Breast epithelium (tissue), 4 donors: Measurements from ENCODE around the gene OR2T4. TPM values are rescaled to one million over a fixed set of nuclear protein-coding genes. Genes with fewer than 3 reads are reported as not detected.

Source experiments
- DNase-seq, 2 donors: peaks; one replicate each; pipeline ENCODE4 v3.0.0-alpha.2; 2019; ENCODE audit warnings: low spot score in 2 of 2
- H3K27ac ChIP-seq, 2 donors: fragments of 200-600 bp; sonication (generic) in 1 of 2; one replicate each; pipeline ENCODE4 v1.5.1; 2016 to 2019; ENCODE audit warnings: mild to moderate bottlenecking in 1 of 2
- H3K27me3 ChIP-seq, 2 donors: fragments of 200-600 bp; sonication (generic) in 1 of 2; one replicate each; pipeline versions ENCODE4 v1.5.1 to v1.6.0; 2017 to 2019; ENCODE audit warnings: control low read depth in 1 of 2, mild to moderate bottlenecking in 1 of 2
- H3K36me3 ChIP-seq: fragments of 200-600 bp; one replicate; pipeline ENCODE4 v1.5.1; 2019
- H3K4me1 ChIP-seq, 2 donors: fragments of 200-600 bp; sonication (generic); one replicate each; pipeline ENCODE4 v1.5.1; 2016 to 2019; ENCODE audit warnings: control low read depth in 1 of 2
- H3K4me3 ChIP-seq, 3 donors: fragments of 200-600 bp; sonication (generic); 1 replicate in 2 of 3; 2 replicates in 1 of 3; pipeline ENCODE4 v1.5.1; 2016 to 2019; ENCODE audit warnings: mild to moderate bottlenecking in 3 of 3, moderate library complexity in 2 of 3
- H3K9me3 ChIP-seq, 2 donors: fragments of 200-600 bp; sonication (generic) in 1 of 2; one replicate each; pipeline ENCODE4 v1.5.1; 2016 to 2019; ENCODE audit warnings: control low read depth in 1 of 2
- POLR2A ChIP-seq: fragments of 450-650 bp; IDR thresholded peaks from one replicate; pipeline ENCODE4 v1.6.1; 2016; ENCODE audit warnings: antibody characterized with exemption, mild to moderate bottlenecking, moderate library complexity
- POLR2AphosphoS5 ChIP-seq, 3 donors: sonication (generic); formaldehyde crosslinking; IDR thresholded peaks; one replicate each; pipeline ENCODE4 v1.6.1; 2017; ENCODE audit warnings: antibody characterized with exemption in 3 of 3
- intact Hi-C: fragments of 100-400 bp; cut with DNase I; formaldehyde crosslinking; loops from one replicate; pipeline ENCODE4 v1.15.1; 2023; ENCODE audit warnings: low total_unique reads
- total RNA-seq, 3 donors: library from RNA; depleted of rRNA; stranded (reverse); fragments of >200 nt; gene quantifications; one replicate each; pipeline ENCODE4 v1.1.0, GENCODE V29; 2016
- TF ChIP-seq, protein P1 (sequence below), 3 donors: fragments of 450-650 bp; IDR thresholded peaks; one replicate each; pipeline ENCODE4 v1.5.1; 2016 to 2017; ENCODE audit warnings: antibody characterized with exemption in 3 of 3, mild to moderate bottlenecking in 3 of 3, moderate library complexity in 3 of 3

The OR2T4 gene
- total RNA-seq, 3 donors from 2014 or later: not detected

- H3K27ac ChIP-seq: no peak overlapping the region
- no peaks in the 10 kb centered on the region for H3K4me1 ChIP-seq
- no peak for DNase-seq
- TF ChIP-seq, protein P1, sequence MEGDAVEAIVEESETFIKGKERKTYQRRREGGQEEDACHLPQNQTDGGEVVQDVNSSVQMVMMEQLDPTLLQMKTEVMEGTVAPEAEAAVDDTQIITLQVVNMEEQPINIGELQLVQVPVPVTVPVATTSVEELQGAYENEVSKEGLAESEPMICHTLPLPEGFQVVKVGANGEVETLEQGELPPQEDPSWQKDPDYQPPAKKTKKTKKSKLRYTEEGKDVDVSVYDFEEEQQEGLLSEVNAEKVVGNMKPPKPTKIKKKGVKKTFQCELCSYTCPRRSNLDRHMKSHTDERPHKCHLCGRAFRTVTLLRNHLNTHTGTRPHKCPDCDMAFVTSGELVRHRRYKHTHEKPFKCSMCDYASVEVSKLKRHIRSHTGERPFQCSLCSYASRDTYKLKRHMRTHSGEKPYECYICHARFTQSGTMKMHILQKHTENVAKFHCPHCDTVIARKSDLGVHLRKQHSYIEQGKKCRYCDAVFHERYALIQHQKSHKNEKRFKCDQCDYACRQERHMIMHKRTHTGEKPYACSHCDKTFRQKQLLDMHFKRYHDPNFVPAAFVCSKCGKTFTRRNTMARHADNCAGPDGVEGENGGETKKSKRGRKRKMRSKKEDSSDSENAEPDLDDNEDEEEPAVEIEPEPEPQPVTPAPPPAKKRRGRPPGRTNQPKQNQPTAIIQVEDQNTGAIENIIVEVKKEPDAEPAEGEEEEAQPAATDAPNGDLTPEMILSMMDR (IDR thresholded peaks at IDR 0.05): no peak
- no peak for TF ChIP-seq POLR2A
- no peak for TF ChIP-seq POLR2AphosphoS5 (IDR thresholded peaks at IDR 0.05)
- H3K36me3 ChIP-seq: no peaks in the 10 kb centered on the region
- H3K4me3 ChIP-seq: no peak overlapping the region
- intact Hi-C loops: no loop called here
- peaks cover 0 to 7% of the 10 kb centered on the region in 2 donors for H3K9me3 ChIP-seq
- H3K27me3 ChIP-seq: no peaks in the 10 kb centered on the region
Measured at GRCh38 chr1:248376916-248377315, 15.5 kb downstream of the OR2T4 start.

DNA sequence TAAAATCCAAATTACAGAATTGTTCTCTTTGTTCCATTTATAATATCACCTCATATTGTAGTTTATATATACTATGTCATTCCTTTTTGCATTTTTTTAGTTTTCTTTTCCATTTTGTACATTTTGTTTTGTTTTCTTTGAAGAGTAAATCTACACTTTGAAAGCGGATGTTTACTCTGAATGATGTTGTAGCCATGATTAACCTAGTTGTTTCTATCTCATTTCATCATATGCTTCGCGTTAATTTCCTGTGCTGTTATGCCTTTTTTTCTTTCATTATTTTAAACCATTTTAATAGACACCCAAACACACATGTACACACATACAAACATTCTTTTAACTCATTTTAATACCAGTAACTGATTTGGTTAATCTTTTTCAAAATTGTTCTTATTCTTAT is 19.4 kb downstream of the OR2T4 start:
- Histone ChIP-seq H3K9me3 (no peaks in the 10 kb centered on the region), H3K4me1 (no peaks in the 10 kb centered on the region), H3K27me3 (no peaks in the 10 kb centered on the region), H3K27ac (no peak overlapping the region), H3K36me3 (no peaks in the 10 kb centered on the region), H3K4me3 (no peak overlapping the region)
- intact Hi-C loops: no loop called here
- no peak for DNase-seq
- no peak for TF ChIP-seq POLR2A
- TF ChIP-seq POLR2AphosphoS5 (IDR thresholded peaks at IDR 0.05): no peak
- TF ChIP-seq, protein P1 (IDR thresholded peaks at IDR 0.05): no peak

DNA sequence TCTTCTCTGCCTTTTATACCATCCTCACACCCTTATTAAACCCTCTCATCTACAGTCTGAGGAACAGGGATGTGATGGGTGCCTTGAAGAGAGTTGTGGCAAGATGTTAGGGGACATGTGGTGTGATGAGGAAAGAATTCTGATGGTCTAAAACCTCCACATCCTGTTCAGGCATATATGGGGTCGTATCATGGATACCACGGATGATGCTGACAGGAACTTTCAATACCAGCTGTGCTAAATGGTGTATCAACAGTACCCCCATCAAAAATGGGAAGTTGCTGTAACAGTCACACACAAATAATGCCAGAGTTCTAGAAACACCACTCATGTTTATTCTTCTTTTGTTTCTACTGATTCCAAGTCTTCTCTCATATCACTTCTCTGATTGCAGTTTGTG is 27.0 kb downstream of the OR2T4 start:
- intact Hi-C loops: no loop called here
- no peaks in the 10 kb centered on the region for H3K9me3 ChIP-seq
- no peak overlapping the region for H3K27ac ChIP-seq
- H3K27me3 ChIP-seq: no peaks in the 10 kb centered on the region
- H3K4me1 ChIP-seq: no peaks in the 10 kb centered on the region
- H3K4me3 ChIP-seq: no peak overlapping the region
- no peak for DNase-seq
- no peaks in the 10 kb centered on the region for H3K36me3 ChIP-seq
- TF ChIP-seq, protein P1 (IDR thresholded peaks at IDR 0.05): no peak

DNA sequence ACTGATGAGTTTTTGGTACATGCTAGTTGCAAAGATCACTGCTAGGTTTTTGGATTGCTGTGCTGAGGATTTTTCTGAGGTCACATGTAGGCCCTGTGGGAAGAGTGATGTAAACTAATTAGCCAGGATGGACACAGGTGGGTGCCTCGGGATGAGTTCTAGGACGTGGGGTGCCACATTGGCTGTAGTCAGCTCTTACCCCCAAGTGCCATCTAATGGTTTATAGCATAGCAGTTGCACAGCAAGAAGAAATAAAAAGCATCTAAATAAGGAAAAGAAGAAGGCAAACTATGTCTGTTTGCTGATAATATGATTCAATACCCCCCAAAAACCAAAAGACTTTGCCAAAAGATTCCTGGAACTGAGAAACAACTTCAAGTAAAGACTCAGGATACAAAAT is 31.6 kb downstream of the OR2T4 start:
- no peak for DNase-seq
- Histone ChIP-seq H3K9me3 (no peaks in the 10 kb centered on the region), H3K36me3 (no peaks in the 10 kb centered on the region), H3K27me3 (no peaks in the 10 kb centered on the region), H3K4me3 (no peak overlapping the region), H3K27ac (no peak overlapping the region), H3K4me1 (no peaks in the 10 kb centered on the region)
- TF ChIP-seq, protein P1 (IDR thresholded peaks at IDR 0.05): no peak
- TF ChIP-seq POLR2AphosphoS5 (IDR thresholded peaks at IDR 0.05) (no peak), POLR2A (no peak)
- intact Hi-C loops: no loop called here

GRCh38 chr1:248402748-248403147 is 41.3 kb downstream of the OR2T4 start, which contains the start of gene OR2T1:
OR2T1 (plus strand) TSS chr1:248403048; CDS start chr1:248406148, 3,100 bp downstream.
- no peaks in the 10 kb centered on the region for H3K4me1 ChIP-seq
- H3K27me3 ChIP-seq: no peaks in the 10 kb centered on the region
- H3K4me3 ChIP-seq: no peak within 1 kb of the TSS
- no peaks in the 10 kb centered on the region for H3K36me3 ChIP-seq
- intact Hi-C loops: no loop called here
- TF ChIP-seq, protein P1 (IDR thresholded peaks at IDR 0.05): no peak
- TF ChIP-seq POLR2AphosphoS5 (IDR thresholded peaks at IDR 0.05): no peak
- TF ChIP-seq POLR2A: no peak
- no peak for DNase-seq
- peaks cover 0 to 4% of the 10 kb centered on the region in 2 donors for H3K9me3 ChIP-seq
- no peak within 1 kb of the TSS for H3K27ac ChIP-seq
